GM18519 (cell line): ENCODE data around the gene EYS.
"Not testable (repeated sequence)": the region's sequence is repeated elsewhere in the genome, so short reads cannot be mapped to it uniquely, and the experiment has no call there.

Experiments
- ATAC-seq: cut with Tn5 transposase; IDR thresholded peaks from one replicate; pipeline ENCODE4 v1.9.1; 2021; ENCODE audit warnings: mild to moderate bottlenecking, moderate library complexity; ENCODE audit not compliant: unreplicated experiment, low FRiP score

Gene EYS

GRCh38 chr6:63817492-63818050 lies 1889.5 kb downstream of the EYS start:
- no peak for ATAC-seq

- ATAC-seq, result no peak
These were observed 1890.0 kb downstream of the EYS start for GRCh38 chr6:63816982-63817436.

DNA sequence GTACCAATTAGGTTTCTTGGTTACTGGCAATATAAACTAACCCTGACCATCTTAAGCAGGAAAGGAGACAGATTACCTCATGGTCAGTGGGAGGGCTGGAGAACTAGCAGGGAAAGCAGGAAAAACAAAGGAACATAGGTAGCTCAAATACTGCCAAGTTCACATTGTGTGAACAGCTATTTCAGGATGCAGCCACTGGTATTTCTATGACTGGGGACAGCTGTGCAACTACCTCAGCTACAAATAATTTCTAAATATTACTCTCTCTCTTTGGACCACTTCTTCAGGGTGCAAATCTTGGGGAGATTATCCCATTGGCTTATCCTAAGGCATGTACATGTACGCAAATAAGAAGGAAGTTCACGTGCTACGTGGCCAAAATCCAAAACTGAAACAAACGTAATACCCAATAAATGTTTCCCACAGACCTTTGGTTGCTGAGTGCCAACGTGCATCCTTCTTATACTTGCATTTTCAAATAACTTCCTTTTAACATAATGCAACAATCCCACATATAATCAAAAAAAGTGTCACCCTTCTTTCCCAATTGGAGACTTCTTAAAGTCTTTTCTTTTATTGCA lies 1890.5 kb downstream of the EYS start:
- no peak for ATAC-seq

DNA sequence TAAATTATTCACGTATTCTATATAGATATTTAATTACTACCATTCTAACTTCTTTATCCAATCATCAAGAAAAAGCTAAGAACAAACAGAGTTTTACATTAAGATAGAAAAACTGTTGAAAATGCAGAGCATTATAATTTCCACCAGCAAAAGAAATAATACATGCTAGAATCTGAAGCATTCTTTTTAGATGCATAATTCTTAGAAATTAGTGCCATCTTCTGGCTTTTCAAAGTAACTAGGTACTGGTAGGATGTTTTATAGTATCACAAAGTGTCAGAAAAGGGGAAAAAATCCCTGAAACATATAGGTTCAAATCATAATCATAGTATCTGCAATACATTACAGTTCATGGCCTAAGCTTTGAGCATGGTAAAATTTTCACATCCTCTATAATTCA lies 1892.6 kb downstream of the EYS start:
- no peak for ATAC-seq

- ATAC-seq, result no peak
These were observed 1893.4 kb downstream of the EYS start for GRCh38 chr6:63813566-63814120.

GRCh38 chr6:63808576-63808975 lies 1898.5 kb downstream of the EYS start:
- ATAC-seq, result no peak

GRCh38 chr6:63807056-63807455 lies 1900.0 kb downstream of the EYS start:
- no peak for ATAC-seq

GRCh38 chr6:63806573-63806913 lies 1900.5 kb downstream of the EYS start:
- ATAC-seq, result no peak

GRCh38 chr6:63805808-63806572 lies 1901.0 kb downstream of the EYS start:
- no peak for ATAC-seq

- ATAC-seq, result no peak
These were observed 1901.7 kb downstream of the EYS start for GRCh38 chr6:63805345-63805744.

DNA sequence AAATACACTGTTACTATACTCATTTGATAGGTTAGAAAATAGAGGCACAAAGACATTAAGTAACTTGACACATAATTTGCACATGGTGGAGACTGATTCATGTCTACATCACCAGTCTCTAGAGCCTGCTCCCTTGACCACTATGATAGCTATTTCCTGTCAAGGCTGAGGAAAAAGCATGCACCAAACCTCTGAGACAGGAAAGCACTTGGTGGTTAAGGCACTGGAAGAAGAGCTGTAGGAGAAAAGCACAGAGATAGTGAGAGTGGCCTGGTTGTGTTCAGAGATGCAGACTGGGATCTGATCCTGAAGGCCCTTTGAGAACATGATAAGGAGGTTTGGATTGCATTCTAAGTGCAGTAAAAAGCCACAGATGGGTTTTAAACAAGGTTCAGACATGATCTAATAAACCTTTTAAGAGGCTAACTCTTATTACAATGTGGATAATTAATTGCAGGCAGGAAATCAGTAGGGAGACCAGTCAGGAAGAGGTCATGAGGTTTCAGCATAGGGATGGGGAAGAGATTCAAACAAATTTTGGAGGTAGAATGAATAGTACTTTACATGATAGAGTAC lies 1902.6 kb downstream of the EYS start:
- no peak for ATAC-seq

GRCh38 chr6:63803371-63803770 lies 1903.7 kb downstream of the EYS start:
- ATAC-seq, result no peak

GRCh38 chr6:63802606-63803206 lies 1904.3 kb downstream of the EYS start:
- ATAC-seq, result no peak

GRCh38 chr6:63800386-63800785 lies 1906.6 kb downstream of the EYS start:
- not testable (repeated sequence) for ATAC-seq

- ATAC-seq, result no peak
These were observed 1907.2 kb downstream of the EYS start for GRCh38 chr6:63799813-63800212.

DNA sequence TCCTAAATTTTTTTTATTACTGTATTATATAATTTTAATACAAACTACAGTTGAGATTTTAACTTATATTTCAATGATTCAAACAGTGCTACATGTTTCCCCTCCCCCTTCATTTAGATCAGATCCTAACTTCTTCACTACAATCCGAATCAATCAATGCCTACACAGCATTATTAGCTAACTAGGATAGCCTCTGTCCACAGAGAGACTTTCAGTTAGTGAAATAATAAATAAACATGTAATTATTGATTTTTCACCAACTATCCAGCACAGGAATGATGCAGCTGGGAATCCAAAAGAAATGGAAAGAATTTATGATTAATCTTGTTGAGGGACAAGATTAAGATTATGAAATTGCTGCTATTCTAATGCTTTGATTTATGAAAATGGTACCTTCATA lies 1907.7 kb downstream of the EYS start:
- ATAC-seq, result no peak

DNA sequence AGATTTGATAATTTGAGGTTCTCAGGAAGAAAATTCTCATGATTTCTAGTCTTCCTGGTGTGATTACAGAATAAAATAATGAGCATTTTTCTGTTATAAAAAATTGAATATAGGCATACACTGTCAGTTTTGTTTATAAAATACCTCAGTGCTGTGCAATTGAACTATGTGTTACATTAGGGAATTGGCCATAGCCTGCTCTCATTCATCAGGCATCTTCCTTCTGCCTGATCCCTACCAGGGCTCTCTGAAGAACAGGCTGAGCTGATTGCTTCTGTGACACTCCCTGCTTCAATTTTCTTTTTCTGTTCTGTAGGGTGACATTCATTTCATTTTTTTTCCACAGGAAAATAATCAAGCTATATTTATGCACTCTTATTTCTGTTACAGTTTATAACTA lies 1908.6 kb downstream of the EYS start:
- no peak for ATAC-seq

DNA sequence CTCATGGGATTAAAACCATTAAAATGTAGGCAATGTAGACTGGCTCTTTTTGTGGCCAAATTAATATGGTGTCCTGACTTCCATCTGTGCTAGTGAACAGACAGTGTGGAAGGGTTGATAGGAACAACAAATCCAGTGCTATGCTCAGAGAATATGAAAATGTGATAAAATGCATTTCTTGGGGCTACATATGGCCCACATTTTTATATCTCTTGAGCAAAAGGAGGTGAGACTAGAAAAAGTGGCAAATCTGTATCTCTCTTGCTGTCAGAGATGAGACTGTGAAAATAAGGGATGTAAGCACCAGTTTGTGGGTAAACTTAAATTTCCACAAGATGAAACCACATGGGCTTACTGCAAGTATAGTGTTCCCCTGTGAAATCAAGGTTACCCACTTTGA lies 1909.3 kb downstream of the EYS start:
- no peak for ATAC-seq

- ATAC-seq, result no peak
These were observed 1911.2 kb downstream of the EYS start for GRCh38 chr6:63795826-63796225.

DNA sequence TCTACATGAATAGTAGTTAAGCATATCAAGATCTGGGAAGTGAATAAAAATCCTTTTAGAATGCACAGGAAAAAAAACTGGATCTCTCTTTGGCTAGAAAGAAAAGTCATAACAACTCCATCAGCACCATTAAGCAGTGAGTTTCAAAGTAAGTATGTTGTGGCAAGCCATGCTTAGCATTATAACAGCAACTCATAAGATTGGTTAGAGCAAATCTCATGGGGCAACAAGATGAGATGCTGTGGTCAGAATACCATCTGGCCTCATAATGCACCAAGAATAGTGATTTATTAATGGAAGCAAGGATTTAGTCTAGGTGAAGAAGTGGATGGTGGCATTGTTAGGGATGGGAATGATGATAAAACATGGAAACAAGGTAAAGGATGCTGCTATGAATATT lies 1912.0 kb downstream of the EYS start:
- no peak for ATAC-seq
